ENCODE results near the gene CD3E. TPM values are rescaled to one million over a fixed set of nuclear protein-coding genes. Genes with fewer than 3 reads are reported as not detected.

The CD3E gene
- total and polyA plus RNA-seq, 2 of the 13 experiments (the other 11 are each of a cell fraction or from before 2014, with no cell fraction given), result not detected

DNA sequence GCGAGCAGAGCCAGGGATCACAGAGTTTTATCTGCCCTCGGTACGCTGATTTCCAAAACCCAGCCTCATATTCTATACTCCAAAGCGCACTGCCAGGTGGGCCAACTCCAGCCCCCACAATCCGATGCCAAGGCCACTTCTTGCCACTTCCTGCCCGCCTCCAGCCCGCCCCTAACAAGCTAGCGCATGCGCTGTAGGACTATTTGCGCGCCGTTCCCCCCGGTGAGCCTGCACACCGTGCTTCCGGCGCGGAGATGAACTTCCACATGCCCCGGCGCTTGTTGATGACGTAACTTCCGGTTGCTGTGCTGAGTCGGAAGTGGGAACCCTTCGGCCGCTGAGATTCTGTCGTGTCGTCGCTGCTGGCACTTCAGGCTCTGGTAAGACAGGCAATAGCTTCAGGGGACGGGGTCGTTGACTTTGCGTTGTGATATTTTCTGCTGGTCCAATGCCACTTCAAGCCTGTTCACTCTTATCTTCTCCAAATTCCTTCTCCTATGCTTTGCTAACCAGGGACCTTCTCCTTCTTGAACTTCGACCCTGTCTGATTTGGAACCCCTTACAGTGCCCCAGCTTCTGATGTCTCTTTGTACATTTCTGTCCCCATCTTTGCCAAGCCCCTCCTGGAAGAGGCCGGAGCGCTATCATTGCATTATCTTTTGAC lies 54.9 kb downstream of the CD3E start, which contains the start of gene UBE4A (continued):
- peak; percentile 24; the same call in 1 of the 2 replicates for TF ChIP-seq ZSCAN21 (CRISPR knock-in tag; IDR thresholded peaks at IDR 0.05; ENCODE audit: borderline replicate concordance)
- 0 out of 2 replicates have a peak, but pooled peaks have one; percentile 6 for TF ChIP-seq NFE2L2 (IDR thresholded peaks at IDR 0.05; ENCODE audit: low read length)
- TF ChIP-seq ZNF629 (CRISPR knock-in tag; conservative IDR thresholded peaks at IDR 0.05), result 0 out of 2 replicates have a peak, but pooled peaks have one; percentile 10
- 0 out of 2 replicates have a peak, but pooled peaks have one; percentile 18 for TF ChIP-seq BHLHE40 (IDR thresholded peaks at IDR 0.05; ENCODE audit: low read length)
- TF ChIP-seq, protein P1, sequence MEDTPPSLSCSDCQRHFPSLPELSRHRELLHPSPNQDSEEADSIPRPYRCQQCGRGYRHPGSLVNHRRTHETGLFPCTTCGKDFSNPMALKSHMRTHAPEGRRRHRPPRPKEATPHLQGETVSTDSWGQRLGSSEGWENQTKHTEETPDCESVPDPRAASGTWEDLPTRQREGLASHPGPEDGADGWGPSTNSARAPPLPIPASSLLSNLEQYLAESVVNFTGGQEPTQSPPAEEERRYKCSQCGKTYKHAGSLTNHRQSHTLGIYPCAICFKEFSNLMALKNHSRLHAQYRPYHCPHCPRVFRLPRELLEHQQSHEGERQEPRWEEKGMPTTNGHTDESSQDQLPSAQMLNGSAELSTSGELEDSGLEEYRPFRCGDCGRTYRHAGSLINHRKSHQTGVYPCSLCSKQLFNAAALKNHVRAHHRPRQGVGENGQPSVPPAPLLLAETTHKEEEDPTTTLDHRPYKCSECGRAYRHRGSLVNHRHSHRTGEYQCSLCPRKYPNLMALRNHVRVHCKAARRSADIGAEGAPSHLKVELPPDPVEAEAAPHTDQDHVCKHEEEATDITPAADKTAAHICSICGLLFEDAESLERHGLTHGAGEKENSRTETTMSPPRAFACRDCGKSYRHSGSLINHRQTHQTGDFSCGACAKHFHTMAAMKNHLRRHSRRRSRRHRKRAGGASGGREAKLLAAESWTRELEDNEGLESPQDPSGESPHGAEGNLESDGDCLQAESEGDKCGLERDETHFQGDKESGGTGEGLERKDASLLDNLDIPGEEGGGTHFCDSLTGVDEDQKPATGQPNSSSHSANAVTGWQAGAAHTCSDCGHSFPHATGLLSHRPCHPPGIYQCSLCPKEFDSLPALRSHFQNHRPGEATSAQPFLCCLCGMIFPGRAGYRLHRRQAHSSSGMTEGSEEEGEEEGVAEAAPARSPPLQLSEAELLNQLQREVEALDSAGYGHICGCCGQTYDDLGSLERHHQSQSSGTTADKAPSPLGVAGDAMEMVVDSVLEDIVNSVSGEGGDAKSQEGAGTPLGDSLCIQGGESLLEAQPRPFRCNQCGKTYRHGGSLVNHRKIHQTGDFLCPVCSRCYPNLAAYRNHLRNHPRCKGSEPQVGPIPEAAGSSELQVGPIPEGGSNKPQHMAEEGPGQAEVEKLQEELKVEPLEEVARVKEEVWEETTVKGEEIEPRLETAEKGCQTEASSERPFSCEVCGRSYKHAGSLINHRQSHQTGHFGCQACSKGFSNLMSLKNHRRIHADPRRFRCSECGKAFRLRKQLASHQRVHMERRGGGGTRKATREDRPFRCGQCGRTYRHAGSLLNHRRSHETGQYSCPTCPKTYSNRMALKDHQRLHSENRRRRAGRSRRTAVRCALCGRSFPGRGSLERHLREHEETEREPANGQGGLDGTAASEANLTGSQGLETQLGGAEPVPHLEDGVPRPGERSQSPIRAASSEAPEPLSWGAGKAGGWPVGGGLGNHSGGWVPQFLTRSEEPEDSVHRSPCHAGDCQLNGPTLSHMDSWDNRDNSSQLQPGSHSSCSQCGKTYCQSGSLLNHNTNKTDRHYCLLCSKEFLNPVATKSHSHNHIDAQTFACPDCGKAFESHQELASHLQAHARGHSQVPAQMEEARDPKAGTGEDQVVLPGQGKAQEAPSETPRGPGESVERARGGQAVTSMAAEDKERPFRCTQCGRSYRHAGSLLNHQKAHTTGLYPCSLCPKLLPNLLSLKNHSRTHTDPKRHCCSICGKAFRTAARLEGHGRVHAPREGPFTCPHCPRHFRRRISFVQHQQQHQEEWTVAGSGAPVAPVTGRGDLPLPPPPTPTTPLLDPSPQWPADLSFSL (CRISPR knock-in tag; IDR thresholded peaks at IDR 0.05), result no peak
- 0 out of 2 replicates have a peak, but pooled peaks have one; percentile 53 for TF ChIP-seq ZNF563 (CRISPR knock-in tag; IDR thresholded peaks at IDR 0.05)
- no peak for TF ChIP-seq ZNF331 (CRISPR knock-in tag; IDR thresholded peaks at IDR 0.05)
- TF ChIP-seq, protein P2, sequence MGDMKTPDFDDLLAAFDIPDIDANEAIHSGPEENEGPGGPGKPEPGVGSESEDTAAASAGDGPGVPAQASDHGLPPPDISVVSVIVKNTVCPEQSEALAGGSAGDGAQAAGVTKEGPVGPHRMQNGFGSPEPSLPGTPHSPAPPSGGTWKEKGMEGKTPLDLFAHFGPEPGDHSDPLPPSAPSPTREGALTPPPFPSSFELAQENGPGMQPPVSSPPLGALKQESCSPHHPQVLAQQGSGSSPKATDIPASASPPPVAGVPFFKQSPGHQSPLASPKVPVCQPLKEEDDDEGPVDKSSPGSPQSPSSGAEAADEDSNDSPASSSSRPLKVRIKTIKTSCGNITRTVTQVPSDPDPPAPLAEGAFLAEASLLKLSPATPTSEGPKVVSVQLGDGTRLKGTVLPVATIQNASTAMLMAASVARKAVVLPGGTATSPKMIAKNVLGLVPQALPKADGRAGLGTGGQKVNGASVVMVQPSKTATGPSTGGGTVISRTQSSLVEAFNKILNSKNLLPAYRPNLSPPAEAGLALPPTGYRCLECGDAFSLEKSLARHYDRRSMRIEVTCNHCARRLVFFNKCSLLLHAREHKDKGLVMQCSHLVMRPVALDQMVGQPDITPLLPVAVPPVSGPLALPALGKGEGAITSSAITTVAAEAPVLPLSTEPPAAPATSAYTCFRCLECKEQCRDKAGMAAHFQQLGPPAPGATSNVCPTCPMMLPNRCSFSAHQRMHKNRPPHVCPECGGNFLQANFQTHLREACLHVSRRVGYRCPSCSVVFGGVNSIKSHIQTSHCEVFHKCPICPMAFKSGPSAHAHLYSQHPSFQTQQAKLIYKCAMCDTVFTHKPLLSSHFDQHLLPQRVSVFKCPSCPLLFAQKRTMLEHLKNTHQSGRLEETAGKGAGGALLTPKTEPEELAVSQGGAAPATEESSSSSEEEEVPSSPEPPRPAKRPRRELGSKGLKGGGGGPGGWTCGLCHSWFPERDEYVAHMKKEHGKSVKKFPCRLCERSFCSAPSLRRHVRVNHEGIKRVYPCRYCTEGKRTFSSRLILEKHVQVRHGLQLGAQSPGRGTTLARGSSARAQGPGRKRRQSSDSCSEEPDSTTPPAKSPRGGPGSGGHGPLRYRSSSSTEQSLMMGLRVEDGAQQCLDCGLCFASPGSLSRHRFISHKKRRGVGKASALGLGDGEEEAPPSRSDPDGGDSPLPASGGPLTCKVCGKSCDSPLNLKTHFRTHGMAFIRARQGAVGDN (CRISPR knock-in tag; IDR thresholded peaks at IDR 0.05), result peak; percentile 86
- 0 out of 2 replicates have a peak, but pooled peaks have one; percentile 29 for TF ChIP-seq ZNF160 (CRISPR knock-in tag; IDR thresholded peaks at IDR 0.05)
- TF ChIP-seq, protein P3, sequence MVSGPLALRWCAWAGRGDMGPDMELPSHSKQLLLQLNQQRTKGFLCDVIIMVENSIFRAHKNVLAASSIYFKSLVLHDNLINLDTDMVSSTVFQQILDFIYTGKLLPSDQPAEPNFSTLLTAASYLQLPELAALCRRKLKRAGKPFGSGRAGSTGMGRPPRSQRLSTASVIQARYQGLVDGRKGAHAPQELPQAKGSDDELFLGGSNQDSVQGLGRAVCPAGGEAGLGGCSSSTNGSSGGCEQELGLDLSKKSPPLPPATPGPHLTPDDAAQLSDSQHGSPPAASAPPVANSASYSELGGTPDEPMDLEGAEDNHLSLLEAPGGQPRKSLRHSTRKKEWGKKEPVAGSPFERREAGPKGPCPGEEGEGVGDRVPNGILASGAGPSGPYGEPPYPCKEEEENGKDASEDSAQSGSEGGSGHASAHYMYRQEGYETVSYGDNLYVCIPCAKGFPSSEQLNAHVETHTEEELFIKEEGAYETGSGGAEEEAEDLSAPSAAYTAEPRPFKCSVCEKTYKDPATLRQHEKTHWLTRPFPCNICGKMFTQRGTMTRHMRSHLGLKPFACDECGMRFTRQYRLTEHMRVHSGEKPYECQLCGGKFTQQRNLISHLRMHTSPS (CRISPR knock-in tag; IDR thresholded peaks at IDR 0.05; ENCODE audit: low read depth), result peak; percentile 47; the same call in 1 of the 2 replicates
- peak; percentile 38 for TF ChIP-seq SRSF1 (optimal IDR thresholded peaks at IDR 0.05; ENCODE audit: low read depth, low read length)
- TF ChIP-seq, protein P4, sequence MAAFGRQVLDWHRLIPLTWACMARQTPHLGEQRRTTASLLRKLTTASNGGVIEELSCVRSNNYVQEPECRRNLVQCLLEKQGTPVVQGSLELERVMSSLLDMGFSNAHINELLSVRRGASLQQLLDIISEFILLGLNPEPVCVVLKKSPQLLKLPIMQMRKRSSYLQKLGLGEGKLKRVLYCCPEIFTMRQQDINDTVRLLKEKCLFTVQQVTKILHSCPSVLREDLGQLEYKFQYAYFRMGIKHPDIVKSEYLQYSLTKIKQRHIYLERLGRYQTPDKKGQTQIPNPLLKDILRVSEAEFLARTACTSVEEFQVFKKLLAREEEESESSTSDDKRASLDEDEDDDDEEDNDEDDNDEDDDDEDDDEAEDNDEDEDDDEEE (CRISPR knock-in tag; IDR thresholded peaks at IDR 0.05), result 0 out of 2 replicates have a peak, but pooled peaks have one; percentile 57
- peak; percentile 82; the same call in 1 of the 2 replicates for TF ChIP-seq MXD4 (CRISPR knock-in tag; IDR thresholded peaks at IDR 0.05)
- peak; percentile 87 for TF ChIP-seq PHF8 (CRISPR knock-in tag; IDR thresholded peaks at IDR 0.05)
- TF ChIP-seq ZFP37 (CRISPR knock-in tag; IDR thresholded peaks at IDR 0.05; ENCODE audit: borderline replicate concordance), result no peak
